HG03039 (cell line): Measurements from ENCODE around the gene IL21R.

Experiments
- ATAC-seq: cut with Tn5 transposase; IDR thresholded peaks from one replicate; pipeline ENCODE4 v1.9.1; 2021; ENCODE audit warnings: mild to moderate bottlenecking, moderate library complexity; ENCODE audit not compliant: unreplicated experiment

Gene IL21R

DNA sequence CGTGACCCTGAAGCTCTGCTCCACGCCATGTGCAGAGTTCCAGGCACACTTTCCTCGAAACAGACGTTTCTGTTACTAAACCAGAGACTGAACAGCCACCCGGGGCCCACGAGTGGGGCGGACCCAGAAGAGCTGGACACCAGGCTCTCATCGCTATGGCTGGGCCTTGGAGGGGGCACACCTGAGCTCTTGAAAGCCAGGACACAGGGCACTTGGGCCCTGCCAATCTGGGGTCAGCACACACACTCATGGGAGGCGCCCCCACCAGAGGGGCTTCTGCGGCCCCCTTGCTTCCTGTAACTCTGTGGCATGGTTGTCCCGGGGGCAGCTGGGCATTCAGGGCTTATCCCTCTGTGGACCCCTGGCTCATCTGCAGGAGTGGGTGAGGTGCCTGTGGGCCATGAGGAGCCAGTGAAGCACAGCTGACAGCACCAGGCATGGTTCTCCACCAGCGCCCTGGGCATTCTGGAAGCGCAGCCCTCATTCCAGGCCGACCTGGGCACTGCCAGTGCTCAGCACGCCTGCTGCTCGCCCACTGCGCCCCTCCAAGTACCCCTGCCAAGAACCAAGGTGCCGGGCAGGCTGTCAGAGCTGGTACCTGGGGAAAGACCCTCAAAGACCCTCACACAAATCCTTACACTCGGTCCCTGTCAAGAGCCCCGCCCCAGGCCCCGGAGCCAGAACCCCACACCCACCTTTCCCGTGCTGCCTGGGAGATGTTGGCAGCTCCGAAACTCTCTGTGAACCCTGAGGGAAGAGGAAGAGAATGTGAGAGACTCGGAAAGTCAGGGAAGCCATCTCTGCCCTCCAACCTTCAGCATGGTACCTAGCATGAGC is 61.1 kb downstream of the IL21R start:
- no peak for ATAC-seq

DNA sequence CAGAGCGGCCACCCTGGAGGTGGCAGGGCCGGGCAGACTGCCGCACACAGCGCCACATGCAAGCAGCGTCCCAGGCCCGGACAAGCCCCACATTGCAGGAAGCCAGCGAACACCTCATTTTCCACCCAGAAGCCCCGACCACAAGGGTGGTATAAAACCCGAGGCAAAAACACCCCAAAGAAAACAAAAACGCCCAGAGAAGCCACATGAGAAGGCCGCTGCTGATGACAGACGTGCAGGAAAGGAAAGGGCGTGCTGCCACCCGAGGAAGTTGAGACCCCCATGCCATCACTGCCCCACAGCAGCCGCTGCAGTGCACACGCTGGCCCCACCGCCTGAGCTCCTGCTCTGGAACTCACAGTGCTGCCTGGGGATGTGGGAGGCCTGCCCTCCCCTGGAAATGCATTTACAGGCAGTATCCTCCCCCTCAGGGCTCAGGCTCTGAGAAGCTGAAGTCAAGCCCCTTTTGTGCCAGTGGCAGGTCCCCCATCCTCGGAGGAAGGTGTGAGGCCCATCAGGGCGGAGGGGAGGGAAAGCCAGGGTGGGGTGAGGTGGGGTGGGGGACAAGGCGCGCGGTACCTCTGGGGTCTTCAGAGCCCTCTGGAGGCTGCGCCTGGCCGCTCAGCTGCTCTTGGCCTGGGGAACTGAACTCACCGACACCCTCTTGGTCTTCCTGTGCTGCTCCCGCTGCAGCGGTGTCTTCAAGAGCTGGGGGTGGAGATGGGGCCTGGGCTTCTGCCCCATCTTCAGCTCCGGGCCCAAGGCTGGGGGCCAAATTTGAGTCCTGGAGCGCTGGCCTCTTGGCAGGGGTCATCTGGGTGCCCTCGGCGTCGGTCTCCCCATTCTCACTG is 62.0 kb downstream of the IL21R start:
- ATAC-seq: no peak

GRCh38 chr16:27464626-27465482 is 62.9 kb downstream of the IL21R start:
- no peak for ATAC-seq

DNA sequence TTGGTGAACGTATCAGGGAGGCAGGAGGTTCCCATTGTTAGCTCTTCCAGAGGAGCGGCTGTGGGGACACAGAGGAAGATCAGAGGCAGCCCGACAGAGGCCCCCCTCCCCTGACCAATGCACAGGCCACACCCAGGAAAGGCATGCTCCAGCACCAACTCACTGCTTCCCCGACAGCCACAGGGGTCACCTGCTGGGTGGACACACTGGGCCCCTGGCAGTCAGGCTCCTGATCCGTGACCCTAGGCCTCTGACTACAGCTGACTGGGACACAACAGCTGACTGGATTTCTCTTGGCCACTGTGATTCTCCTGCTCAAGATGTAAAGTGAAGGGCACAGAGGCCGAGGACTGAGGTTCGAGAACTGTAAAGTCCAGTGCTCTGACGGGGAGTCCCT is 63.5 kb downstream of the IL21R start:
- no peak for ATAC-seq

DNA sequence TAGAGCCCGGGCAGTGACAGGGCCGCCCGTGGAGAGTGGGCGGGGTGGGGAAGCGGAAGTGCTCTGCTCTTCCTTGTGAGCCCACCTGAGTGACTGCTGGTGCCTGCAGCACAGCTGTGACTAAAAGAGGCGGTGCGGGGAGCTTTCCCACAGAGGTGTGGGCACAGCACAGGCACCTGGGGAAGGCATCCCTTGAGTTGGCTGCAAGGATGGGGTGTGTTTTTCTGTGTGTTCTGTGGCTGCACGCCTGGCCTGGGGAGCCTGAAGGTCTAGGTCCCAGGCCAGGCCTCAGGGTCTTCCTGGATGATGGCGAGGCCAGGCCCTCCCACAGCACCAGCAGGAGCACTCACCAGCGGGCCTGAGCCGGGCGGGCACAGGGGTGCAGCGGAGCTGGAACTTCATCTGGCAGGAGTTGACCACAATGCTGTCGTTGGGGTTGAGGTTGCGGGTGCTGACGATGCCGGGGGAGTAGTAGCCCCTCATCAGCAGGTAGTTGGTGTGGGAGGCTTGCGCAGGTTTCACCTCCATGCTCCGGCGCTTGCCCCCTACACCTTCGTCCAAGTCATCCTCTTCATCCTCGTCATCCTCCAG is 67.1 kb downstream of the IL21R start:
- no peak for ATAC-seq

DNA sequence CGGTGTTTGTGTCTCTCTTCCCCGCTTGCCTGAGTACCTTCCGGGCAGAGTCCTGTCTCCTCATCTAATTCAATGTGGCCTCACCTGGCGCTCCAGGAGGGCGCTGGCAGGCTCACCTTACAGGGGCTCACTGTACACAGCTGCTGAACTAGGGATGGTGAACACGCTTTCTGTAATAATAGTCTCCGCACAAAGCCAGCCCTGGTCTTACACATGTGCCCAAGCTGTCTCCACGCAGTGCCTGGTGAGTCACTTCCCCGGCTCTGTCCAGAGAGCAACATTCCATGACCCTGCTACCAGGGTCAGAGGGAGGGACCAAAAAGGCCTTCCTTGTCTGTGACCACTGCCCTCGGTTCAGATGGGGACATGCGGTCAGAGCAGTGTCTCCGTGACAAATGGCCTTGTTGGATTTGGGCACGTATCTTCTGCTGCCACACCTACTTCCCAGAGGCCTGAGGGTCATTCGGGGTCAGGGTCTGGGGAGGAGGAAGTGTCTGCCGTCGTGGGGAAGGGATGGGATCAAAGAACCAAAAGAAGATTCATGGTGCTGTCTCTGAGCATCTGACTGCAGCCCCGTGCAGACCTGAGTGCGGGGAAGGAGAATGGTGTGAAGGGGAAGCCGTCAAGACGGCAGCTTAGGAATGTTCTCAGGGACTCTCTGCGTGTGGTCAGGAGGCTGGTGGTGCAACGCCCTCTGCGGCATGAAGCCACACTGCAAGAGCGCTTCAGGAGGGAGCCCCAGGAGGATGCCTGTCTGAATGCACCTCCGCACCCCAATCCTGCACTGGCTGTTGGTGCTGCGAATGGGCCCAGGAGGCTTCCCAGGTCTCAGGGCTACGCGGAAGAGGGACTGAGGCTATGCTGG is 68.8 kb downstream of the IL21R start:
- no peak for ATAC-seq

DNA sequence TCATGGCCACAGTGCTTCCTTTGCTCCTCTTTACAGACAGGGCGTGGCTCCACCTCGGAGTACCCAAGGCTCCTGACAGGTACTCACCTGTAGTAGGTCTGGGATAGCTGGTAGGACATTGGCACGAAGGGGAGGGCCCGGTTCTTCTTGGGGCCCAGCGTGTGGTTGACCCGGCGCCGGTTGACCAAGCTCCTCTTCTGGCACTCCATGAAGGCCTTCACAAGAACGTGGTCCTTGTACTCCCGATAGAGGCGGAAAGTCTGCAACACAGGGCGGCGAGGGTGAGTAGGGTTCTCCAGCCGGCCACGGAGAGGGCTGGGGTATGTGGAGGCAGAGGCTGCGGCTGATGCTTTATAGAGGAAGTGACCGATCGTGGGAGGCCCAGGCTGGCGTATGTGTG is 69.7 kb downstream of the IL21R start:
- ATAC-seq: no peak

- no peak for ATAC-seq
Measured at GRCh38 chr16:27472091-27473020, 70.4 kb downstream of the IL21R start.

DNA sequence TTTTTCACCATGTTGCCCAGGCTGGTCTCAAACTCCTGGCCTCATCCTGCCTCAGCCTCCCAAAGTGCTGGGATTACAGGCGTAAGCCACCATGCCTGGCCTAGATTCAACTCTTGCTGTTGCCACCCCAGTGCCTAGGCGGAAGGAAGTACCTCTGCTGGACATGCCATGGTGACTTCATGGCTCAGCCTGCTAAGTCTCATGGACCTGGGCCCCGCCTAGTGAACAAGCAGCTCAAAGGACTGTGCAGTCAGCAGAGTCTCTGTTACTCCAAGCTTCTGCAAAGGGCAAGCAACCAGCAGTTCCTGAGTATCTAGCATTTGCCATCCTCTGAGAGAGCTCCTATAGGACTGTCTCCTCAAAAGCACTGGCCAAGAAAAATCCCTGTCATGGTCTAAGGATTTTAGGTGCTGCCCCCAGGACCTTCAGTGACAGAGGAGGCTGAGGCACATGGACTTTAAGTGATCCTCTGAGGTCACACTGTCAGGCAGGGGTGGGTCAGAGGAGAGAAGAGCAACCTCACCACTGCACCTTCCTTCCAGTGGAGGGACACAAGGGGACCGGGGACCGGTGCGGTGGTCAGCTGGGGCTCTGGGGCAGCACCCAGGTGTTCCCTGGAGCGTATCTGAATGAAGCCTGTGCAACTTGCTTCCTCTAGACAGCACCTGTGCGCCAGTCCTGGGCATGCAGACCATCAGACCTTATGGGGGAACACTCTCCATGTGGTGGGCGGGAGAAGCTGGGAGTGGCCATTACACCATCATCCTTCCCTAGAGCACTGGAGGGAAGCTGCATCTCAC is 71.3 kb downstream of the IL21R start:
- ATAC-seq: no peak

- ATAC-seq: no peak
Measured at GRCh38 chr16:27474041-27474440, 72.1 kb downstream of the IL21R start.

DNA sequence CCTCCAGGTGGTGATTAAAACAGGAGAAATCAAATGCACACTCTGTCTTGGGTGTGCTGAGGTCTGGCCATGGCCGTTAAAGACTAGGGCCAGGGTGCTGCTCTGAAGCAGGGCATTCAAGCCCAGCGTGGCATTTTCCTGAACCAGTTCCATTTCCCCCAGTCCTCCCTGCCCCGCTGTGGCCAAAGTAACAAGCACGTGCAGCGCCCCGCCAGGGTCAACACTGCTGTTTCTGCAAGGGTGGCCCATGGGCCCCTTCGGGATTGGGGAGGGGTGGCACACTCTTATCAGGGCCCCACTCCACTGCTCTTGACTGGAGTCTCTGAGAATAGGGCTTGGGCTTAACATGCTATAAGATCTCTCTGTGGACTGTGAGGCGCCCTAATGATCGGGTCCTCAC is 72.9 kb downstream of the IL21R start:
- no peak for ATAC-seq

DNA sequence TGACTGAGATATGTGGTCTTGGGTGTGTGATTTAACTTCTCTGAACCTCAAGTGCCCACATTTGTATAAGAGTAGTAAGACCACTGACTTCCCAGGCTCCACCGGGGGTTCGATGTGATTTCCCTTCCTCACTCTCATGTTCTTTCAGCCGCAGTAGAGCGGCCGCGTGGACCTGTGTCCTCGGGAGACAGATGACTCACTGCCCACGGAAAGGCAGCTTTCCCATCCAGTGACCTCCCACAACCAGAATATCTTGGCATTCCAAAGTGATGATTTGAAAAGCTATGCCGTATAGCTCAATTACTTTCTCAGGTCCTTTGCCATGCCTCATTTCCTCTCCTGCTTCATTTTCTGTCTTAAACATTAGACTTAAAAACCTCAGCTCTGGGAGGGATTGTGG is 73.6 kb downstream of the IL21R start:
- ATAC-seq: no peak

- ATAC-seq: no peak
Measured at GRCh38 chr16:27476240-27476639, 74.3 kb downstream of the IL21R start.

- ATAC-seq: no peak
Measured at GRCh38 chr16:27480761-27481160, 78.8 kb downstream of the IL21R start.

- ATAC-seq: no peak
Measured at GRCh38 chr16:27481282-27481934, 79.4 kb downstream of the IL21R start.

DNA sequence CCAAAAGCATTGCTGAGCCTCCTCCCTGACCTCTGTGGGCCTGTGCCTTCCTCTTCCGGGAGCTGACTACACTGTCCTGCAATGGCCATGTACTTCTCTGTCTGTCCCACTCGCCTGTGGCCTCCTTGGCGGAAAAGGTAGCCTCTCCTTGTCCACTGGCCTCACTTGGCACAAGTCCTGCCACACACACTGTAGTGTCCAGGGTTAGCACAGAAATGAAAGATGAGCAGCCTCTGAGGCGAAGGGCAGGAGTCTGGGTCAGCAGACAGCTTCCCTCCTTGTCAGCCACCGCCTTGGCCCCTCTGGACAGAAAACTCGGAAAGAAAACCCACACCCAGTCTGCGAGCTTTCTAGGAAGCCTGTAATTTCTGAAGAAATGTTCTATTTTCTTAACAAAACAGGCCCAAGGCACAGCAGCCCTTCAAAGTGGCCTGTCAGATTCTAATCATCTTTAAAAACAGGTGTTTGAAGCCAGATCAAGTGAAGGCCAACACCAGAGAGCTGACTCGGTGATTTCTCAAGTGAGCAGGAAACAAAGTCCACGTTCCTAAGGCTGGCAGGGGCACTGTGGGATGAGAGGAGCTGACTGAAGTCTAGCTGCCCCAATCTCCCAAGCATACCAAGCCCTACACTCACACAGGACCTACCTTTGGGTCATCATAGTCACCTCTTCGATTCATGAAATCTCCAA is 80.6 kb downstream of the IL21R start:
- ATAC-seq: no peak

DNA sequence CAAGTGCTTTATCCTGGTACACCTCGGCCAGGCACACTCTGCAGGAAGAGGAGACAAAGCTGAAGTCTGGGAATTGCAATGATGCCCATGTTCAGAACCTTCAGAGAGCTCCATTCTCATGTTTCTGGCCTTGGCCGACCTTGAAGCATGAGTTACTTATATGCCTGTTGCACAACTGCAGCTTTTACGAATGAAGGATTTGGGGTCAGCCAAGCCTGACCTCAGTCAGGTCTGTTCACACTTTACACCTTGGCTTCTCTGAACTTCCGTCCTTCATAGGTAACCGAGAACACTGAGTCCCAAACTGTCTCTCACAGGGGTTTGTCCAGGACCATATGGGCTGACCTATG is 81.1 kb downstream of the IL21R start:
- no peak for ATAC-seq
